KBM-7 (cell line): ENCODE data around the gene TSG101.

Source experiments
- DNase-seq: peaks from one replicate; pipeline ENCODE4 v3.0.0-alpha.2; 2015
- in situ Hi-C: fragments of 300-500 bp; cut with MboI; formaldehyde crosslinking; loops from 2 replicates; pipeline ENCODE4 v1.14.3; 2020; ENCODE audit warnings: low sequenced_read_pairs, low pct_unique_long_range_greater_than_20kb, mixed read lengths

TSG101 gene

GRCh38 chr11:18498039-18498438, 28.7 kb downstream of the TSG101 start:
- no peak for DNase-seq
- in situ Hi-C loops: no loop called here

DNA sequence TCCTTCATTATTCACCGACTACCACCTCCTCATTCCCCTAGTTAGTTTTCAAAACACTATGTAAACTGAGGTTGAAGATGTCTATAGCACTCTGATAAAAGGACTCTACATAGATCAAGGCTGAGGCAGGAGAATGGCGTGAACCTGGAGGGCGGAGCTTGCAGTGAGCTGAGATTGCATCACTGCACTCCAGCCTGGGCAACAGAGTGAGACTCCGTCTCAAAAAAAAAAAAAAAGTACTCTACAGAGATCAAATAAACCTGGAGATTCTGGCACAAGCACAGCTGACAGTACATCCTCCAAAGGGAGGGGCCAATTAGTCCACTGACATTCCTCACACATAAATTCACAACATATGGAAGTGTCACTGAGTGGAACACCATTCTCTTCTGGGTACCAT, 31.0 kb downstream of the TSG101 start:
- in situ Hi-C loops: no loop called here
- no peak for DNase-seq

- peak; percentile 45 for DNase-seq
- in situ Hi-C loops: no loop called here
Measured at GRCh38 chr11:18495271-18495670, 31.5 kb downstream of the TSG101 start.

GRCh38 chr11:18493310-18493709, 33.4 kb downstream of the TSG101 start:
- in situ Hi-C loops: no loop called here
- no peak for DNase-seq

- in situ Hi-C loops: no loop called here
- DNase-seq: no peak
Measured at GRCh38 chr11:18492888-18493287, 33.9 kb downstream of the TSG101 start.

- in situ Hi-C loops: no loop called here
- no peak for DNase-seq
Measured at GRCh38 chr11:18491924-18492323, 34.8 kb downstream of the TSG101 start.

- in situ Hi-C loops: no loop called here
- no peak for DNase-seq
Measured at GRCh38 chr11:18490736-18491485, 35.8 kb downstream of the TSG101 start.

DNA sequence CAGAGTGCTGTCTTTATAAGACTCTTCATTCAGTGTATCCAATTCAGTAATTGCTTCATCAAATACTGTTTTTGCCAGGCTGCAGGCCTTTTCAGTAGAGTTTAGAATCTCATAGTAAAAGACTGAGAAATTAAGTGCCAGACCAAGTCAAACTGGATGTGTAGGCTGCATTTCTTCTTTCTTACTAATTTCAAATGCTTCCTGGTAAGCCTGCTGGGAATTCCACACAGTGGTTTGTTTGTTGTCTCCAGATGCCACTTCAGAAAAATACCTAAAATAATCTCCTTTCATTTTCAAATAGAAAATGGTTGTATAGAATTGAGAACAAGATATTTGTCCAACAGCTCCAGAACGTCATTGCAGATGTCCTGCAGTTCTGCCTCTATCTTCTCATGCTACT, 36.4 kb downstream of the TSG101 start:
- in situ Hi-C loops: no loop called here
- no peak for DNase-seq

DNA sequence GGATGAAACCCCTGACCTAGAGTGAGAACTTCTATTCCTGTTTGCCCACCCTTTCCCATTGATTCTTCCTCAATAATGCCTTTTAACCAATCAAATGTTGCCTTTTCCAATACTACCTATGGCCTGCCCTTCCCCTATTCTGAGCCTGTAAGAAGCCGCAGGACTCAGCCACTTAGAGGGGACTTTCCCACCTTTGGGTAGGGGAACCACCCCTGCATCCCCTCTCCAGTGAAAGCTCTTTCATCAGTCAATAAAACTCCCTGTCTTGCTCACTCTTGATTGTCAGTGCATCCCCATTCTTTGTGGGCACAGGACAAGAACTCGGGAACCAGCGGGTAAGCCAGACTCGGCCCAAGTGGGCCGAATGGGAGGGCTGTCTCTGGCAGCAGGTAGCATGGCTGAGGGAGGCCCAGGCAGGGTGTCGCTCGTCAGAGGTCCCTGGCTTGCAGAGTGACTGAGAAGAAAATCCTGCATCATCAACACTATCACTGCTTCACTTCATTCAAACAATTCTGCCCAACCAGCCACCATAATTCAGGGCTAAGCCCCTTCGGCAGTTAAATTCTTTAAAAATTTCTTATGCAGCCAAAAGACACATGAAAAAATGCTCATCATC, 40.7 kb downstream of the TSG101 start:
- in situ Hi-C loops: no loop called here
- DNase-seq: no peak

- no peak for DNase-seq
- in situ Hi-C loops: no loop called here
Measured at GRCh38 chr11:18479063-18479462, 47.7 kb downstream of the TSG101 start.

DNA sequence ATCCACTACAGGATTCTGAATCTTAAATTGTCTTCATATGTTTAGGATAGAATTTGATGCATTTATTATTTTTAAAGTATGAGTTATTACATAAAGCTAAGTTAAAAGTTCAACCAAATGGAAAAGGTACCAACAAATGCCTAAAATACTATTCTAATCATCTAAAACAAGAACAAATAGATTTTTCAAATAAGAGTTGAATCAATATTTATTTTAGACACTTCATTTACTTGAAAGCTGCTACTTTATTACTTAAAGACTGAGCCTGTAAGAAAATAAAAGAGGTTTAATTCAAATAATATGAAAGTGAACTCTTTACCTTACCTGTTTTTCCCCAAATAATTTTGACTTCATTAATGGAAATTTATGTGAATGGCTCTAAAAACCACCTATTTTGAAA, 54.2 kb downstream of the TSG101 start:
- in situ Hi-C loops: no loop called here

GRCh38 chr11:18471995-18472394, 54.7 kb downstream of the TSG101 start:
- in situ Hi-C loops: no loop called here
- no peak for DNase-seq

More for the DNA sequence above, 54.2 kb downstream of the TSG101 start:
- no peak for DNase-seq

- in situ Hi-C loops: no loop called here
- DNase-seq: no peak
Measured at GRCh38 chr11:18468961-18469360, 57.8 kb downstream of the TSG101 start.

- in situ Hi-C loops: no loop called here
- DNase-seq: no peak
Measured at GRCh38 chr11:18468059-18468458, 58.7 kb downstream of the TSG101 start.

- DNase-seq: no peak
- in situ Hi-C loops: no loop called here
Measured at GRCh38 chr11:18466402-18466801, 60.3 kb downstream of the TSG101 start.

DNA sequence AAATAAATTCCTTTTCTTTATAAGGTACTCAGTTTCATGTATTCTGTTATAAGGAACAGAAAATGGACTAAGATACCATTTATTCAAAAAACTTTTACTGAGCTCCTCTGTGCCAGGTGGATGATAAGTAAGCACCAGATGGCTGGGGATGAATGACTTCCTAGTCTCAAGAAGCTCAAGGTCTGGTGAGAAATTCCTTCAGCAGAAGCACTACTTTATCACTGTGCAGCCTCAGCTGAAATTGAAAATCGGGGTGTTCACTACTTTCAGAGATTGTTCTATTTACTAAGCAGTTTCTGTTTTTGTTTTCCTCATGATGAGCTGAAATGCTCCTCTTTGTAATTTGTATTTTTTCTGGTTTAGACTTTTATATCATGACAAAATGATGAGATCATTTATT, 63.3 kb downstream of the TSG101 start:
- in situ Hi-C loops: no loop called here
- no peak for DNase-seq

- no peak for DNase-seq
Measured at GRCh38 chr11:18461909-18462308, 64.8 kb downstream of the TSG101 start.

DNA sequence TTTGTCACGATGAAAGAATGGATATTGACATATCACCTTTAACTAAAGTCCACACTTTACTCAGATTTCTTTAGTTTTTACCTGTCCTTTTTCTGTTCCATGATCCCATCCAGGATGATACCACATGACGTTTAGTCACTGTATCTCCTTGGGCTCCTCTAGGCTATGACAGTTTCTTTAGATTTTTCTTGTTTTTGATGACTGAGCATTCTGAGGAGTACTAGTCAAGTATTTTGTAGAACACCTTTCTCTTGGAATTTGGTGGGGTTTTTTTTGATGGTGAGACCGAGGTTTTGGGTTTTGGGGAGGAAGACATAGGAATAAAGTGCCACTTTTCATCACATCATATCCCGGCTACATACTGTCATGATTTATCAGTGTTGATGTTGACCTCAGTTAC, 67.1 kb downstream of the TSG101 start:
- in situ Hi-C loops: no loop called here
- no peak for DNase-seq

More at GRCh38 chr11:18461909-18462308, 64.8 kb downstream of the TSG101 start:
- in situ Hi-C loops: no loop called here

DNA sequence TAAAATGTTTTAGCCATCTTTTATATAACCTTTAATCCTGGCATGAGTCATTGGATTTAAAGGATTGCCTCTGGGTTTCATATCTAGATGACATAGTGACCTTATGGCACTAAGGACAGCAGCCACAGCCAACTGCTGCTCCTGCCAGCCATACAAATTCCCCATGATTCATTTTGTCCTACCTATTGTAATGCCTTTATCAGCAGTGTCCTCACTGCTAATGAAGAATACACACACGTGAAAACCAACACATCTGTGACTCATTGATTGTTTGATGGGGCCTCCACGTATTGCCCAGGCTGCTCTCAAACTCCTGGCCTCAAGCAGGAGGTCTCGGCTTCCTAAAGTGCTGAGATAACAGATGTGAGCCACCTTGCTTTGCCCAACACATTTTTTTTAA, 69.3 kb downstream of the TSG101 start:
- in situ Hi-C loops: no loop called here
- DNase-seq: no peak

DNA sequence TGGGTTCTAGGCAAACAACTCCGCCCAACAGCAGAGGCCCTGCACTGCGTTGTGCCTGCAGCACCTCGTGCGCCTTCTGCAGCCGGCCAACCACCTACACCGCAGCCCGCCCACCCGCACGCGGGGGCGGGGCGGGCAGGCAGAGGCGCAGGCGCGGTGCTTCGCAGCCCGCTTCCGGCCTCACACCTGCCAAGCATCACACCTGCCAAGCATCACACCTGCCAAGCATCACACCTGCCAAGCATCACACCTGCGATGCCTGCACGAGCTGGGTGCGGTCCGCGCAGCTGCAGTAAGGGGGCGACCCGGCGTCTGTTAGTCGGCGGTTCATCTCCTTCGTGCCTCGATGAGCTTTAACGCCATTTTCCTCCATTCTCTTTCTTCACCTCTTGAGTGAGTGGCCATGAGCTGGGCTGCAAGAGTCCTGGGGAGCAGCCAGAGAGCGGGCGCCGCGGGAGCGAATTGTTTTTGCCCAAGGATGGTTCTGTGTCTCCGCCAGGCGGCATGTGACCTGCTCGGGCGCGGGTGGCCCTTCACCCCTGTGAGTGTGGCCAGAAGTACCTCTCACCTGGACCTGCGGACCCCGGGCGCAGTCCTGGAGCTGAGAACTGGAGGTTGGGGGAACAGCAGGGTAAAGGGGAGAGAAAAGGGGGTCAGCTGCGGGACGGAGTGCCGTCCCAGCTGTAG, 70.9 kb downstream of the TSG101 start, which contains the start of gene LDHAL6A:
LDHAL6A (plus strand) TSS at position 171 of the 687 bp plus-strand sequence. CDS start 825 bp downstream, outside the sequence.
- no peak for DNase-seq

More for the DNA sequence above, 70.9 kb downstream of the TSG101 start, which contains the start of gene LDHAL6A:
- in situ Hi-C loops: no loop called here
